B cell (primary cell): Measurements from ENCODE around the gene SYT17.

Experiments used
- EZH2 ChIP-seq: IDR thresholded peaks from 2 replicates; pipeline ENCODE4 v1.6.1; 2012; ENCODE audit warnings: borderline replicate concordance, low read depth, mild to moderate bottlenecking, moderate library complexity, low read length; ENCODE audit not compliant: insufficient read depth, poor library complexity, severe bottlenecking
- TF ChIP-seq, protein P1 (sequence below): fragments of 200-600 bp; IDR thresholded peaks from one replicate; pipeline ENCODE4 v1.8.0; 2022; ENCODE audit warnings: antibody characterized with exemption, mild to moderate bottlenecking

DNA sequence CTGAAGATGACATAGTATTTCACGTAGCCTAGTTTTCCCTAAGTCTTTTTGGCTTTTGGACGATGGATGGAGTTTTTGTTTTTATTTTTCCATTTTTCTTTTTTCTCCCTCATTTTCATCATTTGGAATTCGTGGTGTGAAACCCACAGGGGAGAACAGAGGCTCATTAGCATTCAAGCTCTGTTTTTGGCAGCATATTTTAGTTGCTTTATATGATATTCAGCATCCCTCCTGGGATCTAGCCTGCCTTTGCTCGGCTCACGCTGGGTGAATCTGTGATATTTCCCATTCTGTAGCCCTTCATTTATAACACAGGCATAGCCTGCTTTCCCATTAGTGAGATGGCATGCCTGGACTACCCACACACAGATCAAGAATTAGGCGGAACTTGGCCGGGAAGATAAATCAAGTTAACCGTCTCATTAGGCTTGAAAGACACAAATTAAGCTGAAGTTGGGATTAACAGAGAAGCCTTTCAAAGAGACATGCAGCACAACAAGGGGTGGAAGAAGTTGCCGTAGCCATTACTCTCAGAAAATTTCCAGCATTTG lies 97.4 kb downstream of the SYT17 start:
- TF ChIP-seq, protein P1, sequence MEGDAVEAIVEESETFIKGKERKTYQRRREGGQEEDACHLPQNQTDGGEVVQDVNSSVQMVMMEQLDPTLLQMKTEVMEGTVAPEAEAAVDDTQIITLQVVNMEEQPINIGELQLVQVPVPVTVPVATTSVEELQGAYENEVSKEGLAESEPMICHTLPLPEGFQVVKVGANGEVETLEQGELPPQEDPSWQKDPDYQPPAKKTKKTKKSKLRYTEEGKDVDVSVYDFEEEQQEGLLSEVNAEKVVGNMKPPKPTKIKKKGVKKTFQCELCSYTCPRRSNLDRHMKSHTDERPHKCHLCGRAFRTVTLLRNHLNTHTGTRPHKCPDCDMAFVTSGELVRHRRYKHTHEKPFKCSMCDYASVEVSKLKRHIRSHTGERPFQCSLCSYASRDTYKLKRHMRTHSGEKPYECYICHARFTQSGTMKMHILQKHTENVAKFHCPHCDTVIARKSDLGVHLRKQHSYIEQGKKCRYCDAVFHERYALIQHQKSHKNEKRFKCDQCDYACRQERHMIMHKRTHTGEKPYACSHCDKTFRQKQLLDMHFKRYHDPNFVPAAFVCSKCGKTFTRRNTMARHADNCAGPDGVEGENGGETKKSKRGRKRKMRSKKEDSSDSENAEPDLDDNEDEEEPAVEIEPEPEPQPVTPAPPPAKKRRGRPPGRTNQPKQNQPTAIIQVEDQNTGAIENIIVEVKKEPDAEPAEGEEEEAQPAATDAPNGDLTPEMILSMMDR = no peak
- no peak for TF ChIP-seq EZH2
